DND-41 (cell line): ENCODE measurements around the gene HS3ST1.
"Not testable (repeated sequence)": the region's sequence is repeated elsewhere in the genome, so short reads cannot be mapped to it uniquely, and the experiment has no call there.

ENCODE experiments used
- ATAC-seq: fragments of 200-7000 bp; cut with Tn5 transposase; 3 replicates; pipeline ENCODE4 v1.9.1; 2021; ENCODE audit warnings: low read depth; ENCODE audit not compliant: insufficient read depth
- DNase-seq: peaks from one replicate; pipeline ENCODE4 v3.0.0-alpha.2; 2020
- H2AFZ ChIP-seq: 2 replicates; pipeline ENCODE4 v1.6.0; 2012; ENCODE audit warnings: low read depth, low read length
- H3K27ac ChIP-seq: 2 replicates; pipeline ENCODE4 v1.5.1; 2012; ENCODE audit warnings: low read length, inconsistent platforms
- H3K27me3 ChIP-seq: fragments of 200-600 bp; sonication (generic); 2 replicates; pipeline ENCODE4 v1.6.0; 2012; ENCODE audit warnings: low read length, mild to moderate bottlenecking, inconsistent platforms; ENCODE audit not compliant: insufficient read depth, poor library complexity
- H3K36me3 ChIP-seq: 2 replicates; pipeline ENCODE4 v1.5.1; 2012; ENCODE audit warnings: low read length, inconsistent platforms; ENCODE audit not compliant: insufficient read depth
- H3K4me1 ChIP-seq: 2 replicates; pipeline ENCODE4 v1.5.1; 2012; ENCODE audit warnings: mild to moderate bottlenecking, low read length; ENCODE audit not compliant: insufficient read depth
- H3K4me2 ChIP-seq: 2 replicates; pipeline ENCODE4 v1.6.0; 2012; ENCODE audit warnings: mild to moderate bottlenecking, moderate library complexity, low read length, inconsistent platforms; ENCODE audit not compliant: insufficient read depth
- H3K4me3 ChIP-seq, 2 experiments: fragments of 200-600 bp in 1 of 2; shearing (Covaris generic) in 1 of 2; 2 replicates each; pipeline ENCODE4 v1.5.1; 2012 to 2016; ENCODE audit warnings: inconsistent platforms in 2 of 2, low read length in 2 of 2, mild to moderate bottlenecking in 2 of 2, low read depth in 1 of 2, moderate library complexity in 1 of 2
- H3K79me2 ChIP-seq: 2 replicates; pipeline ENCODE4 v1.6.0; 2012; ENCODE audit warnings: low read length, inconsistent platforms; ENCODE audit not compliant: insufficient read depth
- H3K9ac ChIP-seq: 2 replicates; pipeline ENCODE4 v1.6.0; 2012; ENCODE audit warnings: low read depth, mild to moderate bottlenecking, inconsistent platforms, low read length, moderate library complexity
- H3K9me3 ChIP-seq: 2 replicates; pipeline ENCODE4 v1.5.1; 2012; ENCODE audit warnings: low read length, moderate library complexity, mild to moderate bottlenecking, inconsistent platforms; ENCODE audit not compliant: insufficient read depth, severe bottlenecking
- H4K20me1 ChIP-seq: 2 replicates; pipeline ENCODE4 v1.6.0; 2012; ENCODE audit warnings: low read length; ENCODE audit not compliant: insufficient read depth
- CTCF ChIP-seq: IDR thresholded peaks from 2 replicates; pipeline ENCODE4 v1.5.1; 2012; ENCODE audit warnings: borderline replicate concordance, low read length, moderate library complexity, mild to moderate bottlenecking; ENCODE audit not compliant: poor library complexity, severe bottlenecking; ENCODE audit errors: extremely low read depth
- EZH2 ChIP-seq: IDR thresholded peaks from 3 replicates; pipeline ENCODE4 v1.6.1; 2012; ENCODE audit warnings: borderline replicate concordance, low read depth, mild to moderate bottlenecking, moderate library complexity, low read length, inconsistent platforms; ENCODE audit not compliant: severe bottlenecking

HS3ST1 gene

GRCh38 chr4:11397819-11398610 lies 30.7 kb downstream of the HS3ST1 start:
- no peak for ATAC-seq
- Histone ChIP-seq H3K36me3 (no peaks in the 10 kb centered on the region), H3K9ac (no peak overlapping the region), H3K79me2 (no peaks in the 10 kb centered on the region), H3K4me2 (no peak overlapping the region), H3K27ac (no peak overlapping the region), H4K20me1 (no peaks in the 10 kb centered on the region), H3K4me1 (no peaks in the 10 kb centered on the region), H3K4me3 (no peak overlapping the region), H3K27me3 (no peaks in the 10 kb centered on the region), H3K9me3 (no peaks in the 10 kb centered on the region), H2AFZ (no peak overlapping the region)
- no peak for DNase-seq
- TF ChIP-seq EZH2 (no peak), CTCF (no peak)

- Histone ChIP-seq H3K79me2 (no peaks in the 10 kb centered on the region), H3K4me2 (no peak overlapping the region), H3K36me3 (no peaks in the 10 kb centered on the region), H3K9ac (no peak overlapping the region), H4K20me1 (no peaks in the 10 kb centered on the region), H3K27ac (no peak overlapping the region), H3K4me1 (no peaks in the 10 kb centered on the region), H2AFZ (no peak overlapping the region), H3K9me3 (no peaks in the 10 kb centered on the region), H3K27me3 (no peaks in the 10 kb centered on the region), H3K4me3 (no peak overlapping the region)
- no peak for ATAC-seq
- no peak for DNase-seq
- TF ChIP-seq EZH2 (no peak), CTCF (no peak)
These were observed 31.5 kb downstream of the HS3ST1 start for GRCh38 chr4:11397146-11397545.

- Histone ChIP-seq H2AFZ (no peak overlapping the region), H3K4me2 (no peak overlapping the region), H3K27me3 (no peaks in the 10 kb centered on the region), H3K9me3 (no peaks in the 10 kb centered on the region), H3K27ac (no peak overlapping the region), H3K79me2 (no peaks in the 10 kb centered on the region), H3K36me3 (no peaks in the 10 kb centered on the region), H3K4me3 (no peak overlapping the region), H3K4me1 (no peaks in the 10 kb centered on the region), H3K9ac (no peak overlapping the region), H4K20me1 (no peaks in the 10 kb centered on the region)
- no peak for TF ChIP-seq CTCF
- TF ChIP-seq EZH2: no peak
- DNase-seq: no peak
- ATAC-seq: no peak
These were observed 35.1 kb downstream of the HS3ST1 start for GRCh38 chr4:11393551-11393950.

GRCh38 chr4:11384072-11384471 lies 44.6 kb downstream of the HS3ST1 start:
- H3K9me3 ChIP-seq, H3K4me1 ChIP-seq, H3K79me2 ChIP-seq, H3K4me3 ChIP-seq, H3K4me2 ChIP-seq, DNase-seq, H2AFZ ChIP-seq, H3K27me3 ChIP-seq, H4K20me1 ChIP-seq, H3K36me3 ChIP-seq, ATAC-seq, H3K27ac ChIP-seq, H3K9ac ChIP-seq: not testable (repeated sequence)
